ENCODE data around the gene CSF1.
"Not testable (repeated sequence)": the region's sequence is repeated elsewhere in the genome, so short reads cannot be mapped to it uniquely, and the experiment has no call there.

CSF1 gene

DNA sequence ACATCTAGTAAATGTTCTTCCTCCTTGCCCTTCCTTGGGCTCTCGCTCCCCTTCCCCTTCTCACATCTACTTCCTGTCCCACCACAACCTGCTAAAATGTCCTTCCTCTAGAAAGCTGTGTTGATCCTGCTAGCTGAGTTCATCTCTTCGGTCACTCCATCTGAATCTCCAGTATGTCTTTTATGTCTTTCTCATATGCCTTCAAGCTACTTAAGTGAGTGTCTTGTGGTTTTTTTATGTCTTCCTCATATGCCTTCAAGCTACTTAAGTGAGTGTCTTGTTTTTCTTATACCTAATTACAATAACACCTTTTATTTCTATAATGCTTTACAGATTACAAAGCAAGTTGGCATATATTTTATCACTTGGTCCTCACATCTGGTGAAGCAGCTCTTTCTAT, 33.9 kb downstream of the CSF1 start:
- FAIRE-seq: no peak
- DNase-seq (ENCODE audit: insufficient read length, low spot score): no peak
- no peak for TF ChIP-seq SPI1 (IDR thresholded peaks at IDR 0.05; ENCODE audit: low read depth, low read length)
- no peak for TF ChIP-seq POU2F2 (IDR thresholded peaks at IDR 0.05; ENCODE audit: low read depth, low read length)
- no peak for TF ChIP-seq TAF1 (IDR thresholded peaks at IDR 0.05; ENCODE audit: low read depth, low read length)
- TF ChIP-seq POLR2A (IDR thresholded peaks at IDR 0.05; ENCODE audit: low read depth, low read length): no peak
- TF ChIP-seq PAX5 (IDR thresholded peaks at IDR 0.05; ENCODE audit: insufficient read depth, low read length, severe bottlenecking): no peak
- no peak for TF ChIP-seq POLR2AphosphoS5 (IDR thresholded peaks at IDR 0.05; ENCODE audit: low read depth, low read length)

DNA sequence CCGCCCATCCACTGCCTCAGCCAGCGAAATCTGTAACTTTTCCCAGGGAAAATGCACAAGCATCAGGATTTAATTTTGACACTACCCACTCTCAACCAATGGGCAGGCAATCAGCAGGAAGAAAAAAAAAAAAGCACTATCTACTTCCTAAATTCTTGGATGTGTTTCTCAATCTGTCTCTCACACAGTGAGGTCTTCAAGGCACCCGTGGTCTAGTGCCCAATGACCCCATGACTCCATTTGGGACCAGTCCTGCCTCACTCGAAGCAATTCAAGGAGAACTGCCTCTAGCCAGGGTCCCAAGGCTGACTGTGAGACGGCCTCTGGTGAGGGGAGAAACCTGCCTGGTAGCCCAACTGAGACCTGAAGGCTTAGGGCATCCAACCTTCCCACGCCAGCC, 35.9 kb downstream of the CSF1 start:
- DNase-seq (ENCODE audit: insufficient read length, low spot score) (no peak), FAIRE-seq (no peak)
- TF ChIP-seq POLR2AphosphoS5 (IDR thresholded peaks at IDR 0.05; ENCODE audit: low read depth, low read length): no peak
- no peak for TF ChIP-seq POLR2A (IDR thresholded peaks at IDR 0.05; ENCODE audit: low read depth, low read length)
- TF ChIP-seq PAX5 (IDR thresholded peaks at IDR 0.05; ENCODE audit: insufficient read depth, low read length, severe bottlenecking): no peak
- TF ChIP-seq TAF1 (IDR thresholded peaks at IDR 0.05; ENCODE audit: low read depth, low read length): no peak
- no peak for TF ChIP-seq POU2F2 (IDR thresholded peaks at IDR 0.05; ENCODE audit: low read depth, low read length)
- TF ChIP-seq SPI1 (IDR thresholded peaks at IDR 0.05; ENCODE audit: low read depth, low read length): no peak

DNA sequence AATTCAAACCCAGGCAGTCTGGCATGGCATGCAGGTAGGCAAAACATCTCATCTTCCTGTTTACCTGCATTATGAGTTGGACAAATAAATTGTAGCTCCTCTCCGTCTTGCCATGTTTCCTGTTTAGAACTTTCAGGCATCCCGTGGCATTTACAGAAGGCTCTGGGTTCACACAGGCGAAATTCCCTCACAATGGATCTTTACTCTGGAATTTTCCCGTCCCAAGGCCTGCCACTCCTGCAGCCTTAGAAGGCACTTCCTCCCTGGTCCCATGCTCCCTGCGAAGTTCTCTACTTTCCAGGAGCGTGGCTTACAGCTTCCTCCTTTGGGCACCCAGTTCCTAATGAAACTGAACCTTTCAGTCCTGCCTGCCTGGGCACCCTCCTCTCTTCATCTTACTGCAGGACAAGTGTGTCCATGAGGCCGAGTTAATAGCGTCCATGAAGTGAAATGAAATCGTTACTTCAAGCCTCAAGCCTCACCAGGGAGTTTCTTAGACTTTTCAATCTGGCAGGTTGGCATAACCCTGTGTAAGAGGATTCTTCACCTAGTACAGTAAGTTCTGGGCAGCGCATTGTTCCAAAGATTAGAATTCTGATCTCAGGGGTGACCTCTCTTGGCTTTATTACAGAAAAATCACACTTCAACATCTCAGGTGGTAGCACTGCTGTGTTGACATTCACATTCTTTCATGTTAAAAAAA, 37.1 kb downstream of the CSF1 start:
- FAIRE-seq: no peak
- TF ChIP-seq POU2F2 (IDR thresholded peaks at IDR 0.05; ENCODE audit: low read depth, low read length) (no peak), POLR2A (IDR thresholded peaks at IDR 0.05; ENCODE audit: low read depth, low read length) (no peak), SPI1 (IDR thresholded peaks at IDR 0.05; ENCODE audit: low read depth, low read length) (no peak), TAF1 (IDR thresholded peaks at IDR 0.05; ENCODE audit: low read depth, low read length) (no peak), POLR2AphosphoS5 (IDR thresholded peaks at IDR 0.05; ENCODE audit: low read depth, low read length) (no peak), PAX5 (IDR thresholded peaks at IDR 0.05; ENCODE audit: insufficient read depth, low read length, severe bottlenecking) (no peak)
- DNase-seq (ENCODE audit: insufficient read length, low spot score): no peak

DNA sequence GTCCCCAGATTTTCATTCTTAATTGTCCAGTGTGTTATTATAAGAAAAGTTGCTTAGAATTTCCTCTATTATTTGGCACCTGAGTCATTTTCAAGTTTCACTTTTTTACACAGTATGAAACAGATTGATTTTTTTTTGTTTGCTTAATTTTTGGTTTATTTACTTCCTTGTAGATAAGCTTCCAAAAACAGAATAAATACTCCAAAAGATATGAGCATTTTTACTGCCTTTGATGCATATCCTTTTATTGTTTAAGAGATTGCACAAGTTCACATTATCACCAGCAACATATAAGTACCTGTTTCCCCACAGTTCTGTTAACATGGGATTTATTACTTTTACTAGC, 37.6 kb downstream of the CSF1 start:
- FAIRE-seq (no peak), DNase-seq (ENCODE audit: insufficient read length, low spot score) (no peak)
- TF ChIP-seq TAF1 (IDR thresholded peaks at IDR 0.05; ENCODE audit: low read depth, low read length) (no peak), SPI1 (IDR thresholded peaks at IDR 0.05; ENCODE audit: low read depth, low read length) (no peak), POLR2AphosphoS5 (IDR thresholded peaks at IDR 0.05; ENCODE audit: low read depth, low read length) (no peak), POLR2A (IDR thresholded peaks at IDR 0.05; ENCODE audit: low read depth, low read length) (no peak), POU2F2 (IDR thresholded peaks at IDR 0.05; ENCODE audit: low read depth, low read length) (no peak), PAX5 (IDR thresholded peaks at IDR 0.05; ENCODE audit: insufficient read depth, low read length, severe bottlenecking) (no peak)

DNA sequence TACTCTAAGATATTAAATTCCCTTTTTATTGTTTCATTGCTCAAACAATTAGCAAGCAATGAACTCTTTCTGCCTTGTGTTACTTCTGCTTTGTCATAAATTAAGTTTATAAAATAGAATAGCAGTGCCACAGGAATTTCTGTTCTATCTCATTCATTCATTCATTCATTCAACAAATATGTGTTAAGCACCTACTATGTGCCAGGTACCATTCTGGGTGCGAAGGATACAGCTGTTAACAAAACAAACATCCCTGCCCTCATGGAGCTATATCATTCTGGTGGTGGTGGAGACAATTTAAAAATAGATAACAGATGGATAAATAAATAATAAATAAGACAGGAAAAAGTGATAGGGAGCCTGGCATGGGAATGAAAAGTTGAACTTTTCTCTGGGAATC, 39.4 kb downstream of the CSF1 start:
- FAIRE-seq (no peak), DNase-seq (ENCODE audit: insufficient read length, low spot score) (no peak)
- no peak for TF ChIP-seq POLR2AphosphoS5 (IDR thresholded peaks at IDR 0.05; ENCODE audit: low read depth, low read length)
- TF ChIP-seq POU2F2 (IDR thresholded peaks at IDR 0.05; ENCODE audit: low read depth, low read length): no peak
- no peak for TF ChIP-seq TAF1 (IDR thresholded peaks at IDR 0.05; ENCODE audit: low read depth, low read length)
- TF ChIP-seq PAX5 (IDR thresholded peaks at IDR 0.05; ENCODE audit: insufficient read depth, low read length, severe bottlenecking): no peak
- TF ChIP-seq SPI1 (IDR thresholded peaks at IDR 0.05; ENCODE audit: low read depth, low read length): no peak
- no peak for TF ChIP-seq POLR2A (IDR thresholded peaks at IDR 0.05; ENCODE audit: low read depth, low read length)

DNA sequence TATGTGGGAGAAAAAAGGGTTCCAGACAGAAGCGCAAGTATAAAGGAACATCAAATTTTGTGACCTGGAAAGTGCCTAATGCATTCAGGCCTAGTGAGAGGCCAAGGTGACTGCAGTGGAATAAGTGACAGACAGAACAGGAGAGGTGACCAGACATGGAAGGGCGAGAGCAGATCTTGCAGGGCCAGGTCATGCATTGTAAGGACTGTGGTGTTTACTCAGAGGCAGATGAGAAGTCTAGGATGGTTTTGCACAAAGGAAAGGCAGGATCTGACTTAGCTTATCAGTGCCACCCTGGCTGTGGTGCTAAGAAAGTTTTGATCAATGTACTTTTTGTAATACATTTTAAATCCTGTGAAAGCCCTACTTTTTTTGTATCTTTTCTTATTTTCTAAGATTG, 39.9 kb downstream of the CSF1 start:
- no peak for FAIRE-seq
- DNase-seq (ENCODE audit: insufficient read length, low spot score): no peak
- no peak for TF ChIP-seq POU2F2 (IDR thresholded peaks at IDR 0.05; ENCODE audit: low read depth, low read length)
- no peak for TF ChIP-seq PAX5 (IDR thresholded peaks at IDR 0.05; ENCODE audit: insufficient read depth, low read length, severe bottlenecking)
- TF ChIP-seq POLR2AphosphoS5 (IDR thresholded peaks at IDR 0.05; ENCODE audit: low read depth, low read length): no peak
- no peak for TF ChIP-seq POLR2A (IDR thresholded peaks at IDR 0.05; ENCODE audit: low read depth, low read length)
- TF ChIP-seq SPI1 (IDR thresholded peaks at IDR 0.05; ENCODE audit: low read depth, low read length): no peak
- no peak for TF ChIP-seq TAF1 (IDR thresholded peaks at IDR 0.05; ENCODE audit: low read depth, low read length)

DNA sequence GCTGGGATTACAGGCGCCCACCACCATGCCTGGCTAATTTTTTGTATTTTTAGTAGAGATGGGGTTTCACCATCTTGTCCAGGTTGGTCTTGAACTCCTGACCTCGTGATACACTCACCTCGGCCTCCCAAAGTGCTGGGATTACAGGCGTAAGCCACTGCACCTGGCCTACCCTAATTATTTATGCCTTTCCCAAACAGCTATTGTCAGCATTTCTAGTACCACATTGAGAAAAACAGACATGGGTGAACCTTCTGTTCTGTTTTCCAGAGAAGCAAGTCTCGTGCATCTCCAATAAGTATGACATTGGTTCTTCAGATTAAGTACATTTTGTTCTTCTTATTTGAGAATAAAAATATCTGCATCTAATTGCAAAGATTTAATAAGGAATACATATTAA, 40.9 kb downstream of the CSF1 start:
- not testable (repeated sequence) for FAIRE-seq; DNase-seq (ENCODE audit: insufficient read length, low spot score)

DNA sequence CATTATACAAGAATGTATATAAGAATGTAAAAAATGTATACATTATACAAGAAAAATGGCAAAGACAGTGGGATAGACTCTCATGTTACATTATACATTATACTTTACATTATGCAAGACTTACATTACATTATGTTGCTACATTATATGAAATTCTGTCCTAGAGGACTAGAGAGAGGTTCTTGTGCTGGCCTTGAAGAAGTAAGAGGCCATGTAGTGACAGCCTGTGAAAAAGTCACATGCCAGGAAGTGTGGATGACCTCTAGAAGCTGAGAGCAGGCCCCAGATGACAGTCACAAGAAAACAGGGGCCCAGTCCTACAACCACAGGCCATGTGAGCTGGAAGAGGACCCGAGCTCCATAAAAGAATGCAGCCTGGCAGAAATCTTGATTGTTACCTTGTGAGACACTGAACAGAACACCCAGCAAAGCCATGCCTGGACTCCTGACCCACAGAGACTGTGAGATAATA, 43.4 kb downstream of the CSF1 start:
- no peak for FAIRE-seq

DNA sequence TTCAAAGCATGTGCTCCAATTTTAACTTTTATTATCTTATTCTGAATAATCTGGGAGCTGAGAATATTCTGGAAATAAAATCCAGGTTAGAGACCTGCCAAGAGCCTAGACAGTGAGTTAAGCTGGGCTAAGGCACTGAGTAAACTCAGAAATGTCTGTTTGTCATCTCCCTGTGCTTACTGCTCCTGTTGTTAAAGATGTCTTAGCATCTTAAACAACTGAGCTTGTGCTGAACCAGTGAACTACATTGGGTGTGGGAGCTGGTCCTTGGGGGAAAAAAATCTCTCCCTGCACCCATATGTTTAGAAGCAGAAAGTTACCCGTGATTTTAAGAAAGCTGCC, 49.0 kb downstream of the CSF1 start:
- no peak for TF ChIP-seq POU2F2 (IDR thresholded peaks at IDR 0.05; ENCODE audit: low read depth, low read length)
- TF ChIP-seq POLR2A (IDR thresholded peaks at IDR 0.05; ENCODE audit: low read depth, low read length): no peak
- TF ChIP-seq POLR2AphosphoS5 (IDR thresholded peaks at IDR 0.05; ENCODE audit: low read depth, low read length): no peak
- no peak for TF ChIP-seq PAX5 (IDR thresholded peaks at IDR 0.05; ENCODE audit: insufficient read depth, low read length, severe bottlenecking)
- no peak for TF ChIP-seq SPI1 (IDR thresholded peaks at IDR 0.05; ENCODE audit: low read depth, low read length)
- no peak for TF ChIP-seq TAF1 (IDR thresholded peaks at IDR 0.05; ENCODE audit: low read depth, low read length)
- FAIRE-seq (no peak), DNase-seq (ENCODE audit: insufficient read length, low spot score) (no peak)

More for the DNA sequence above, 43.4 kb downstream of the CSF1 start:
- DNase-seq (ENCODE audit: insufficient read length, low spot score): no peak
- no peak for TF ChIP-seq POU2F2 (IDR thresholded peaks at IDR 0.05; ENCODE audit: low read depth, low read length)
- no peak for TF ChIP-seq POLR2A (IDR thresholded peaks at IDR 0.05; ENCODE audit: low read depth, low read length)
- TF ChIP-seq PAX5 (IDR thresholded peaks at IDR 0.05; ENCODE audit: insufficient read depth, low read length, severe bottlenecking): no peak
- TF ChIP-seq TAF1 (IDR thresholded peaks at IDR 0.05; ENCODE audit: low read depth, low read length): no peak
- no peak for TF ChIP-seq POLR2AphosphoS5 (IDR thresholded peaks at IDR 0.05; ENCODE audit: low read depth, low read length)
- no peak for TF ChIP-seq SPI1 (IDR thresholded peaks at IDR 0.05; ENCODE audit: low read depth, low read length)
